ENCODE data around the gene TEX44.

TEX44 gene

DNA sequence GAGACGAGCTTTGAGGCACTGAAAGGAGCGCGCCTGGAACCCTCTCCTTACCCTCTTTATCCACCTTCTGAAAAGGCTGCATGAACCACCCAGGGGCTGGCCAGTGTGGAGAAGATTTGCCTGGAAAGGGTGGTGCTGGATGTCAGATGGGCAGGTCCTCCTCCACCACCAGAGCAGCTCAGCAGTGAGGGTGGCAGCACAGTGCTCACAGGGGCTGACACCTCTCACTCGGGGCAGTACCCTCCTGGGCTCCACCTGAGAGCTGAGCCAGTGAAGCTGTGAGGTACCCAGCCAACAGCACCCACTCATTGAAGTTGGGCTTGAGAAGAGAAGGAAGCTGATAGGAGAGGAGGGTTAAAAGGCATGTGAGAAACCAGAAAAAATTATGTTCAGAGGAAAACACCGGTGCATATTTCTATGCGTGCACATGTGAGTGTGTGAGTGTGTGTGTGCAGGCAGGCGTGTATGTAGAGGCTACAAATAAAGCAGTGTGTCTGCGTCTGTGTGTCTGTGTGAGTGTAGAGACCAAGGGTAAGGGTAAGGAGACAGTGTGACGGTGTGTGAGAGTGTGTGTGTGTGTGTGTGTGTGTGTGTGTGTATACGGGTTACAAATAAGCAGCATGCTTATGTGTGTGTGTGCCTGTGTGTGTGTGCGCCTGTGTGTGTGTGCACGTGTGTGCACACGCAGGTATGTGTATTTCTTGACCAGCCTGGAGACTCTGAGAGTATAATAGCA lies 40.7 kb downstream of the TEX44 start:
- DNase-seq (ENCODE audit: extremely low spot score) = no peak
- ChIA-PET CTCF (interaction anchor here (1.4 to 1.8 kb wide), 2 partner anchors 41 to 74 kb away, joined by 4 to 5 read pairs; partner anchors contain the start of gene PTMA), POLR2A (interaction anchor here (0.9 to 1.7 kb wide), 6 partner anchors 9 to 42 kb away, joined by 3 to 9 read pairs (median 4); no protein-coding TSS in a partner anchor)
- TF ChIP-seq, protein P1, sequence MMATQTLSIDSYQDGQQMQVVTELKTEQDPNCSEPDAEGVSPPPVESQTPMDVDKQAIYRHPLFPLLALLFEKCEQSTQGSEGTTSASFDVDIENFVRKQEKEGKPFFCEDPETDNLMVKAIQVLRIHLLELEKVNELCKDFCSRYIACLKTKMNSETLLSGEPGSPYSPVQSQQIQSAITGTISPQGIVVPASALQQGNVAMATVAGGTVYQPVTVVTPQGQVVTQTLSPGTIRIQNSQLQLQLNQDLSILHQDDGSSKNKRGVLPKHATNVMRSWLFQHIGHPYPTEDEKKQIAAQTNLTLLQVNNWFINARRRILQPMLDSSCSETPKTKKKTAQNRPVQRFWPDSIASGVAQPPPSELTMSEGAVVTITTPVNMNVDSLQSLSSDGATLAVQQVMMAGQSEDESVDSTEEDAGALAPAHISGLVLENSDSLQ (IDR thresholded peaks at IDR 0.05) = no peak
- TF ChIP-seq ARNT (IDR thresholded peaks at IDR 0.05) (no peak), FOXK2 (IDR thresholded peaks at IDR 0.05) (no peak), FOXM1 (IDR thresholded peaks at IDR 0.05; ENCODE audit: borderline replicate concordance) (no peak), L3MBTL2 (conservative IDR thresholded peaks at IDR 0.05) (no peak), NFRKB (IDR thresholded peaks at IDR 0.05) (no peak)

DNA sequence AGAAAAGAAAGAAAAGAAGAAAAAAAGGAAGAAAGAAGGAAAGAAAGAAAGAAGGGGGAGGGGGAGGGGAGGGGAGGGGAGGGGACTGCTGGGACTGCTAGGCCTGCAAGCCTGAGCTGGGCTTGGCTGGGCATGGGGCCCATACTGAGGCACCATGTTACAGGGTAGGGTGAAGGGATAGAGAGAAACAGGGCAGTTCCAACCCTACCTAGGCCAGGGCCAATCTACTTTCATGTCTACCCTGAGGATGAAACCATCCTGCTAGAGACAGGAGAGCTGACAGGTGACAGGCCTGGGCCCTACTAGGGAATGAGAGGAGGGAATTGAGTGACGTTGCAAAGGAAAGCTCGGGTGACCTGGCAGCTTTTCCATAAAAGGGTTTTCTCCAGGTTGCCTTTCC lies 41.7 kb downstream of the TEX44 start:
- no peak for DNase-seq (ENCODE audit: extremely low spot score)
- POLR2A ChIA-PET = interaction anchor here (1.0 kb wide), 1 partner anchor 76 kb away, joined by 4 read pairs; no protein-coding TSS in a partner anchor

DNA sequence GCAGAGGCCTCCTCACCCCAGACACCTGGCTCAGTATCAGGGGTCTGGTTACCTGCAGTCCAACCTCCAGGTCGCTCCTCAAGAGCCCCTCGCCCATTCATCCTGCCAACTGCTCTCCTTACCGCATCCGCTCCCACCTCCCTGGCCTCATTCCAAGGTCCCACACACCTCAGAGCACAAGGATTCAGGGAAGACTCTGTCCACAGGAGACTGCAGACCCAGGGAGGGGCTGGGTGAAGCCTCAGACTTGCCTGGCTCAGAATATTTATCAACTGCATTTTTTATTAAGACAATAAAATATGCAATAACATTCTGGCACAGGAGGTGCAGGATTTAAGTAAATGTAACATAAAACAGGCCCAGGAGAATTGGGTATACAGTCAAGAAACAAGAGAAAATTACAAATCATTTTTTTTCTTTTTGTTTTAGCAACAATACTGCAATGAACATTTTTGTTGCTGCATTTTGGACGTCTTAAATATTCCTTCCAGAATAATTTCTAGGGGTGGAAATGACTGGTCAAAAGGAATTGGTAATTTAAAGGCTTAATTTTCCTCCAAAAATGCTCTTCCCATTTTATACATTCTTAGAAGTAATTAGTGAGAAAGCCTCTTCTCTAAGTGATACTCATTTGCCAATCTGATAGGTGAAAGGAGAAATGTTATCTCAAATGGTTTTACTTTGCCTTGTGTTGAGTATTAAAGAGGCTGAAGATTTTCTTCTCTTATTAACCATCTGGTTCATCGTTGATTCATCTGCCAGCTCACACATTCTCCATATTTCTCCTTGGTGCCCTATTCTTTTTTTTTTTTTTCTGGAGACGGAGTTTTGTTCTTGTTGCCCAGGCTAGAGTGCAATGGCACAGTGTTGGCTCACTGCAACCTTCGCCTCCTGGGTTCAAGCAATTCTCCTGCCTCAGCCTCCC lies 42.5 kb downstream of the TEX44 start:
- TF ChIP-seq, protein P1 (IDR thresholded peaks at IDR 0.05) = no peak
- TF ChIP-seq HDGF (IDR thresholded peaks at IDR 0.05; ENCODE audit: borderline replicate concordance) (no peak), ARNT (IDR thresholded peaks at IDR 0.05) (no peak), ELF4 (IDR thresholded peaks at IDR 0.05) (no peak), TARDBP (IDR thresholded peaks at IDR 0.05) (no peak), BHLHE40 (IDR thresholded peaks at IDR 0.05; ENCODE audit: borderline replicate concordance) (no peak), ZNF384 (IDR thresholded peaks at IDR 0.05) (no peak), L3MBTL2 (conservative IDR thresholded peaks at IDR 0.05) (no peak), SUZ12 (IDR thresholded peaks at IDR 0.05) (no peak), CTBP1 (IDR thresholded peaks at IDR 0.05; ENCODE audit: borderline replicate concordance) (no peak), LEF1 (IDR thresholded peaks at IDR 0.05; ENCODE audit: borderline replicate concordance) (no peak), FOXA1 (IDR thresholded peaks at IDR 0.05) (no peak), NFRKB (IDR thresholded peaks at IDR 0.05) (no peak), FOXK2 (IDR thresholded peaks at IDR 0.05) (no peak), SP1 (IDR thresholded peaks at IDR 0.05) (no peak), FOXM1 (IDR thresholded peaks at IDR 0.05; ENCODE audit: borderline replicate concordance) (no peak)
- ChIA-PET CTCF (no interaction called here), POLR2A (interaction anchor here (1.0 kb wide), 1 partner anchor 75 kb away, joined by 4 read pairs; no protein-coding TSS in a partner anchor)
- DNase-seq (ENCODE audit: extremely low spot score) = no peak

More for the DNA sequence above, 41.7 kb downstream of the TEX44 start:
- CTCF ChIA-PET = interaction anchor here (1.4 kb wide), 1 partner anchor 73 kb away, joined by 4 read pairs; the partner anchor contains the start of gene PTMA
- TF ChIP-seq, protein P1 (IDR thresholded peaks at IDR 0.05) = no peak
- TF ChIP-seq HDGF (IDR thresholded peaks at IDR 0.05; ENCODE audit: borderline replicate concordance) (no peak), BHLHE40 (IDR thresholded peaks at IDR 0.05; ENCODE audit: borderline replicate concordance) (no peak), FOXM1 (IDR thresholded peaks at IDR 0.05; ENCODE audit: borderline replicate concordance) (no peak), FOXA1 (IDR thresholded peaks at IDR 0.05) (no peak), SUZ12 (IDR thresholded peaks at IDR 0.05) (no peak), SP1 (IDR thresholded peaks at IDR 0.05) (no peak), ELF4 (IDR thresholded peaks at IDR 0.05) (no peak), LEF1 (IDR thresholded peaks at IDR 0.05; ENCODE audit: borderline replicate concordance) (no peak), NFRKB (IDR thresholded peaks at IDR 0.05) (no peak), FOXK2 (IDR thresholded peaks at IDR 0.05) (no peak), TARDBP (IDR thresholded peaks at IDR 0.05) (no peak), ARNT (IDR thresholded peaks at IDR 0.05) (no peak)

DNA sequence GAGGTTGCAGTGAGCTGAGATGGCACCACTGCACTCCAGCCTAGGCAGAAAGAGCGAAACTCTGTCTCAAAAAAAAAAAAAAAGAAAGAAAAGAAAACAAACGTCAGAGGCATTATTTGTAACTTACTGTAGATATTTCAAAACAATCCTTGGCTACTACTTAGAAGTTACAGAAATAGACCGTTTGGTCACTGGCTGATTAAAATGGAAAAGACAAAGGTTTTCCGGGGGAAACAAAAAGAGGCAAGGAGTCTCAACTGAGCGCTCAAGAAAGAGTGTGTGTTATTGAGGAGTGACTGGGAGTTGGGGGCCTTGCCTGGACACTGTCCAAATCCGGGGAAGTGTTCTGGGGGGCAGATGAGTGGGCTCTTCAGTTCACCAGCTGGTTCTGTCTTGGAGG lies 47.6 kb downstream of the TEX44 start:
- TF ChIP-seq FOXM1 (IDR thresholded peaks at IDR 0.05; ENCODE audit: borderline replicate concordance) (no peak), TARDBP (IDR thresholded peaks at IDR 0.05) (no peak), ARNT (IDR thresholded peaks at IDR 0.05) (no peak), HDGF (IDR thresholded peaks at IDR 0.05; ENCODE audit: borderline replicate concordance) (no peak)
- ChIA-PET CTCF (no interaction called here), POLR2A (interaction anchor here (0.7 kb wide), 1 partner anchor 27 kb away, joined by 3 read pairs; no protein-coding TSS in a partner anchor)
- DNase-seq (ENCODE audit: extremely low spot score) = no peak

DNA sequence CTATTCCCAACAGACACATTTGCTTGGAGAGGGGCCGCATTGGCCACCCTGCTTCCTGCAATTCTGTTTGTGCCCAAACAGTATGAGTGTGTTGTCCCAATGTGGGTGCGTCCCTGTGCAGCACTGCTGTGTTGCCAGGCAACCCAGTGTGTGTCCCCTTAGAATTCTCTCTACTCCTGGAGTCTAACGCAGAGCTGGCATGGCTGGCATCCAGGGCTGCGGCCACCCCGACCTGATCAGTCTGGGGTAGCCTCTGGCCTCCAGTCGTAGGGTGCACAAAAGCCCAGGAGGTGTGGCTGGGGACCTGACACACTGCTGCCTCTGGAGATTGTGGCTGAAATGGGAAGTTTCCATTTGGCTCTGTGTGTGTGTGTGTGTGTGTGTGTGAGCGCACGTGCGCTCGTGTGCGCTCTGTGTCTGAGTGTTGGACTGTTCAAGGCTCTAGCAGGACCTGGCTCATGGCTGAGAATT lies 48.0 kb downstream of the TEX44 start:
- TF ChIP-seq TARDBP (IDR thresholded peaks at IDR 0.05) (no peak), BHLHE40 (IDR thresholded peaks at IDR 0.05; ENCODE audit: borderline replicate concordance) (no peak), HDGF (IDR thresholded peaks at IDR 0.05; ENCODE audit: borderline replicate concordance) (no peak), SP1 (IDR thresholded peaks at IDR 0.05) (no peak), ZNF384 (IDR thresholded peaks at IDR 0.05) (no peak), LEF1 (IDR thresholded peaks at IDR 0.05; ENCODE audit: borderline replicate concordance) (no peak), FOXM1 (IDR thresholded peaks at IDR 0.05; ENCODE audit: borderline replicate concordance) (no peak), FOXA1 (IDR thresholded peaks at IDR 0.05) (no peak), L3MBTL2 (conservative IDR thresholded peaks at IDR 0.05) (no peak)
- DNase-seq (ENCODE audit: extremely low spot score) = no peak
- POLR2A ChIA-PET = interaction anchor here (0.7 kb wide), 1 partner anchor 27 kb away, joined by 3 read pairs; no protein-coding TSS in a partner anchor
- CTCF ChIA-PET = no interaction called here
